ENCODE results near the gene MCF2L. TPM values are rescaled to one million over a fixed set of nuclear protein-coding genes. Genes with fewer than 3 reads are reported as not detected.

MCF2L gene
- polyA plus RNA-seq, 1 donor from 2014 or later, result 88.0 TPM

- H3K4me3 ChIP-seq (ENCODE audit: low read length), result no peak overlapping the region
- no peaks in the 10 kb centered on the region for H3K9me3 ChIP-seq (ENCODE audit: low read length)
- no peaks in the 10 kb centered on the region for H3F3A ChIP-seq (ENCODE audit: insufficient read depth, low read length, poor library complexity, severe bottlenecking)
- H3K79me2 ChIP-seq (replicated peaks; ENCODE audit: insufficient read depth, low read length), result no peaks in the 10 kb centered on the region
- H3K9me2 ChIP-seq (ENCODE audit: insufficient read depth, low read length), result no peaks in the 10 kb centered on the region
- H3K27ac ChIP-seq (ENCODE audit: low read length), result no peak overlapping the region
- no peaks in the 10 kb centered on the region for H3K36me3 ChIP-seq (ENCODE audit: insufficient read depth, low read length)
- H3K4me2 ChIP-seq (ENCODE audit: low read length), result no peak overlapping the region
- H3K27me3 ChIP-seq (ENCODE audit: insufficient read depth, low read depth, low read length), result no peaks in the 10 kb centered on the region
- no peak overlapping the region for H3K9ac ChIP-seq (ENCODE audit: low read length)
- TF ChIP-seq TAF1 (IDR thresholded peaks at IDR 0.05; ENCODE audit: low read depth) (no peak), MXI1 (conservative IDR thresholded peaks at IDR 0.05; ENCODE audit: poor library complexity, severe bottlenecking) (no peak), RAD21 (conservative IDR thresholded peaks at IDR 0.05) (no peak), CTCF (IDR thresholded peaks at IDR 0.05; ENCODE audit: poor library complexity, severe bottlenecking) (no peak), REST (IDR thresholded peaks at IDR 0.05; ENCODE audit: borderline replicate concordance) (no peak), EP300 (conservative IDR thresholded peaks at IDR 0.05; ENCODE audit: poor library complexity, severe bottlenecking) (no peak), EZH2 (IDR thresholded peaks at IDR 0.05; ENCODE audit: borderline replicate concordance, insufficient read depth, low read length, poor library complexity, severe bottlenecking) (no peak), POLR2AphosphoS5 (IDR thresholded peaks at IDR 0.05) (no peak)
- no peaks in the 10 kb centered on the region for H4K20me1 ChIP-seq (ENCODE audit: insufficient read depth)
- H2AFZ ChIP-seq (ENCODE audit: low read depth, low read length), result no peak overlapping the region
Measured at GRCh38 chr13:113118261-113119021, 149.4 kb downstream of the MCF2L start.

- Histone ChIP-seq H3K4me2 (ENCODE audit: low read length) (no peak overlapping the region), H3F3A (ENCODE audit: insufficient read depth, low read length, poor library complexity, severe bottlenecking) (no peaks in the 10 kb centered on the region), H3K9me3 (ENCODE audit: low read length) (no peaks in the 10 kb centered on the region), H3K4me3 (ENCODE audit: low read length) (no peak overlapping the region), H3K27ac (ENCODE audit: low read length) (no peak overlapping the region), H3K27me3 (ENCODE audit: insufficient read depth, low read depth, low read length) (no peaks in the 10 kb centered on the region), H2AFZ (ENCODE audit: low read depth, low read length) (no peak overlapping the region), H3K36me3 (ENCODE audit: insufficient read depth, low read length) (no peaks in the 10 kb centered on the region), H4K20me1 (ENCODE audit: insufficient read depth) (no peaks in the 10 kb centered on the region), H3K9ac (ENCODE audit: low read length) (no peak overlapping the region), H3K79me2 (replicated peaks; ENCODE audit: insufficient read depth, low read length) (no peaks in the 10 kb centered on the region), H3K9me2 (ENCODE audit: insufficient read depth, low read length) (no peaks in the 10 kb centered on the region)
- TF ChIP-seq POLR2AphosphoS5 (IDR thresholded peaks at IDR 0.05) (no peak), REST (IDR thresholded peaks at IDR 0.05; ENCODE audit: borderline replicate concordance) (no peak), RAD21 (conservative IDR thresholded peaks at IDR 0.05) (no peak), MXI1 (conservative IDR thresholded peaks at IDR 0.05; ENCODE audit: poor library complexity, severe bottlenecking) (no peak), EZH2 (IDR thresholded peaks at IDR 0.05; ENCODE audit: borderline replicate concordance, insufficient read depth, low read length, poor library complexity, severe bottlenecking) (no peak), EP300 (conservative IDR thresholded peaks at IDR 0.05; ENCODE audit: poor library complexity, severe bottlenecking) (no peak), SMC3 (conservative IDR thresholded peaks at IDR 0.05; ENCODE audit: poor library complexity) (no peak), CTCF (IDR thresholded peaks at IDR 0.05; ENCODE audit: poor library complexity, severe bottlenecking) (no peak), TAF1 (IDR thresholded peaks at IDR 0.05; ENCODE audit: low read depth) (no peak)
Measured at GRCh38 chr13:113119166-113119821, 150.3 kb downstream of the MCF2L start.

Data from neural cell (in vitro differentiated cells).